SK-N-SH treated with all-trans-retinoic acid at 6 μM for 48 hours (cell line): ENCODE measurements around the gene PPFIA1.
"Not testable (repeated sequence)": the region's sequence is repeated elsewhere in the genome, so short reads cannot be mapped to it uniquely, and the experiment has no call there.

ENCODE experiments used
- ATAC-seq: fragments of 200-7000 bp; cut with Tn5 transposase; 3 replicates; pipeline ENCODE4 v1.9.1; 2020; ENCODE audit warnings: mild to moderate bottlenecking, moderate library complexity
- ARNTL ChIP-seq: fragments of 450-650 bp; formaldehyde crosslinking; IDR thresholded peaks from 2 replicates; pipeline ENCODE4 v1.5.0; 2020; ENCODE audit warnings: low read depth, mild to moderate bottlenecking, moderate library complexity, borderline replicate concordance
- BACH2 ChIP-seq: fragments of 250-450 bp; sonication (Bioruptor Pico); IDR thresholded peaks from 2 replicates; pipeline ENCODE4 v1.9.0; 2021; ENCODE audit warnings: mild to moderate bottlenecking, borderline replicate concordance
- CSDC2 ChIP-seq: fragments of 250-450 bp; sonication (Bioruptor Pico); IDR thresholded peaks from 2 replicates; pipeline ENCODE4 v1.5.0; 2020; ENCODE audit warnings: mild to moderate bottlenecking, moderate library complexity
- ESRRG ChIP-seq: fragments of 250-450 bp; sonication (Bioruptor Pico); IDR thresholded peaks from 2 replicates; pipeline ENCODE4 v1.6.1; 2021; ENCODE audit warnings: mild to moderate bottlenecking
- GLIS3 ChIP-seq: fragments of 250-450 bp; sonication (Bioruptor Pico); IDR thresholded peaks from 2 replicates; pipeline ENCODE4 v1.5.0; 2020; ENCODE audit warnings: mild to moderate bottlenecking, moderate library complexity
- ISL1 ChIP-seq: fragments of 250-450 bp; sonication (Bioruptor Pico); IDR thresholded peaks from 2 replicates; pipeline ENCODE4 v2.1.2; 2022; ENCODE audit warnings: mild to moderate bottlenecking, moderate library complexity
- OSR1 ChIP-seq: fragments of 250-450 bp; sonication (Bioruptor Pico); IDR thresholded peaks from 2 replicates; pipeline ENCODE4 v1.8.0; 2022; ENCODE audit warnings: moderate library complexity, mild to moderate bottlenecking, inconsistent platforms
- PPARA ChIP-seq: fragments of 250-450 bp; sonication (Bioruptor Pico); IDR thresholded peaks from 2 replicates; pipeline ENCODE4 v1.5.0; 2020; ENCODE audit warnings: mild to moderate bottlenecking, borderline replicate concordance
- RARB ChIP-seq: fragments of 250-450 bp; sonication (Bioruptor Pico); IDR thresholded peaks from 2 replicates; pipeline ENCODE4 v1.8.0; 2021; ENCODE audit warnings: mild to moderate bottlenecking, moderate library complexity
- TCF4 ChIP-seq: fragments of 250-450 bp; sonication (Bioruptor Pico); IDR thresholded peaks from 2 replicates; pipeline ENCODE4 v1.8.0; 2021; ENCODE audit warnings: mild to moderate bottlenecking, moderate library complexity, borderline replicate concordance
- TOX ChIP-seq: fragments of 250-450 bp; sonication (Bioruptor Pico); IDR thresholded peaks from 2 replicates; pipeline ENCODE4 v1.8.0; 2021; ENCODE audit warnings: mild to moderate bottlenecking, moderate library complexity, borderline replicate concordance
- ZNF565 ChIP-seq: fragments of 450-650 bp; formaldehyde crosslinking; conservative IDR thresholded peaks from 2 replicates; pipeline ENCODE4 v1.5.0; 2020; ENCODE audit warnings: low read depth, mild to moderate bottlenecking, moderate library complexity
- ZNF70 ChIP-seq: fragments of 450-650 bp; formaldehyde crosslinking; IDR thresholded peaks from 2 replicates; pipeline ENCODE4 v1.5.0; 2020; ENCODE audit warnings: mild to moderate bottlenecking, moderate library complexity
- ZNF8 ChIP-seq: fragments of 450-650 bp; formaldehyde crosslinking; IDR thresholded peaks from 2 replicates; pipeline ENCODE4 v1.5.0; 2020; ENCODE audit warnings: mild to moderate bottlenecking, moderate library complexity
- TF ChIP-seq, protein P1 (sequence below): fragments of 250-450 bp; sonication (Bioruptor Pico); IDR thresholded peaks from 2 replicates; pipeline ENCODE4 v1.8.0; 2020; ENCODE audit warnings: mild to moderate bottlenecking, moderate library complexity, borderline replicate concordance
- TF ChIP-seq, protein P2 (sequence below): fragments of 250-450 bp; sonication (Bioruptor Pico); IDR thresholded peaks from 2 replicates; pipeline ENCODE4 v1.5.1; 2021; ENCODE audit warnings: mild to moderate bottlenecking, moderate library complexity
- TF ChIP-seq, protein P3 (sequence below): fragments of 250-450 bp; sonication (Bioruptor Pico); IDR thresholded peaks from 2 replicates; pipeline ENCODE4 v1.8.0; 2021; ENCODE audit warnings: low read depth, mild to moderate bottlenecking, moderate library complexity, borderline replicate concordance
- TF ChIP-seq, protein P4 (sequence below): fragments of 250-450 bp; sonication (Bioruptor Pico); IDR thresholded peaks from 2 replicates; pipeline ENCODE4 v1.5.1; 2020; ENCODE audit warnings: low read depth, mild to moderate bottlenecking, moderate library complexity

PPFIA1 gene

DNA sequence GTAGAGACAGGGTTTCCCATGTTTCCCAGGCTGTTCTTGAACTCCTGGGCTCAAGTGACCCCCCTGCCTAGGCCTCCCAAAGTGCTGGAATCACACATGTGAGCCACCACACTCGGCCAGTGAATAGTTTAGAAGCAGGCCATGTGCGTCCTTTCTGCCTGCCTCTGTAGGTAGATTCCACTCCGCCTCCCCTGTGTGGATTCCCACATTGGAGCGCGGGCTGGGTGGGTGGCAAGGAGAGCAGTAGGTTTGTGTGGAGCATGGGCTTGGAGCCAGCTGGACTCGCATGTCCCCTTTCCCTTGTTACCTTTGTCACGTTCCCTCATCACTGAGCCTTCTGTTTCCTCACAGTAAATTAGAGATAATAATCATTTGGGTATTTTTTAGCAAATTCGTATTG, 21.7 kb downstream of the PPFIA1 start:
- TF ChIP-seq, protein P1, sequence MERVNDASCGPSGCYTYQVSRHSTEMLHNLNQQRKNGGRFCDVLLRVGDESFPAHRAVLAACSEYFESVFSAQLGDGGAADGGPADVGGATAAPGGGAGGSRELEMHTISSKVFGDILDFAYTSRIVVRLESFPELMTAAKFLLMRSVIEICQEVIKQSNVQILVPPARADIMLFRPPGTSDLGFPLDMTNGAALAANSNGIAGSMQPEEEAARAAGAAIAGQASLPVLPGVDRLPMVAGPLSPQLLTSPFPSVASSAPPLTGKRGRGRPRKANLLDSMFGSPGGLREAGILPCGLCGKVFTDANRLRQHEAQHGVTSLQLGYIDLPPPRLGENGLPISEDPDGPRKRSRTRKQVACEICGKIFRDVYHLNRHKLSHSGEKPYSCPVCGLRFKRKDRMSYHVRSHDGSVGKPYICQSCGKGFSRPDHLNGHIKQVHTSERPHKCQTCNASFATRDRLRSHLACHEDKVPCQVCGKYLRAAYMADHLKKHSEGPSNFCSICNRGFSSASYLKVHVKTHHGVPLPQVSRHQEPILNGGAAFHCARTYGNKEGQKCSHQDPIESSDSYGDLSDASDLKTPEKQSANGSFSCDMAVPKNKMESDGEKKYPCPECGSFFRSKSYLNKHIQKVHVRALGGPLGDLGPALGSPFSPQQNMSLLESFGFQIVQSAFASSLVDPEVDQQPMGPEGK (CRISPR knock-in tag): no peak
- TF ChIP-seq PPARA (no peak), ZNF70 (CRISPR knock-in tag) (no peak), CSDC2 (CRISPR knock-in tag) (no peak), GLIS3 (CRISPR knock-in tag) (no peak), OSR1 (CRISPR knock-in tag) (no peak), ZNF565 (CRISPR knock-in tag) (no peak)
- TF ChIP-seq, protein P2, sequence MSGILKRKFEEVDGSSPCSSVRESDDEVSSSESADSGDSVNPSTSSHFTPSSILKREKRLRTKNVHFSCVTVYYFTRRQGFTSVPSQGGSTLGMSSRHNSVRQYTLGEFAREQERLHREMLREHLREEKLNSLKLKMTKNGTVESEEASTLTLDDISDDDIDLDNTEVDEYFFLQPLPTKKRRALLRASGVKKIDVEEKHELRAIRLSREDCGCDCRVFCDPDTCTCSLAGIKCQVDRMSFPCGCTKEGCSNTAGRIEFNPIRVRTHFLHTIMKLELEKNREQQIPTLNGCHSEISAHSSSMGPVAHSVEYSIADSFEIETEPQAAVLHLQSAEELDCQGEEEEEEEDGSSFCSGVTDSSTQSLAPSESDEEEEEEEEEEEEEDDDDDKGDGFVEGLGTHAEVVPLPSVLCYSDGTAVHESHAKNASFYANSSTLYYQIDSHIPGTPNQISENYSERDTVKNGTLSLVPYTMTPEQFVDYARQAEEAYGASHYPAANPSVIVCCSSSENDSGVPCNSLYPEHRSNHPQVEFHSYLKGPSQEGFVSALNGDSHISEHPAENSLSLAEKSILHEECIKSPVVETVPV (CRISPR knock-in tag): no peak
- TF ChIP-seq, protein P3, sequence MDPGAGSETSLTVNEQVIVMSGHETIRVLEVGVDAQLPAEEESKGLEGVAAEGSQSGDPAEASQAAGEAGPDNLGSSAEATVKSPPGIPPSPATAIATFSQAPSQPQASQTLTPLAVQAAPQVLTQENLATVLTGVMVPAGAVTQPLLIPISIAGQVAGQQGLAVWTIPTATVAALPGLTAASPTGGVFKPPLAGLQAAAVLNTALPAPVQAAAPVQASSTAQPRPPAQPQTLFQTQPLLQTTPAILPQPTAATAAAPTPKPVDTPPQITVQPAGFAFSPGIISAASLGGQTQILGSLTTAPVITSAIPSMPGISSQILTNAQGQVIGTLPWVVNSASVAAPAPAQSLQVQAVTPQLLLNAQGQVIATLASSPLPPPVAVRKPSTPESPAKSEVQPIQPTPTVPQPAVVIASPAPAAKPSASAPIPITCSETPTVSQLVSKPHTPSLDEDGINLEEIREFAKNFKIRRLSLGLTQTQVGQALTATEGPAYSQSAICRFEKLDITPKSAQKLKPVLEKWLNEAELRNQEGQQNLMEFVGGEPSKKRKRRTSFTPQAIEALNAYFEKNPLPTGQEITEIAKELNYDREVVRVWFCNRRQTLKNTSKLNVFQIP (CRISPR knock-in tag): no peak
- ATAC-seq: no peak

DNA sequence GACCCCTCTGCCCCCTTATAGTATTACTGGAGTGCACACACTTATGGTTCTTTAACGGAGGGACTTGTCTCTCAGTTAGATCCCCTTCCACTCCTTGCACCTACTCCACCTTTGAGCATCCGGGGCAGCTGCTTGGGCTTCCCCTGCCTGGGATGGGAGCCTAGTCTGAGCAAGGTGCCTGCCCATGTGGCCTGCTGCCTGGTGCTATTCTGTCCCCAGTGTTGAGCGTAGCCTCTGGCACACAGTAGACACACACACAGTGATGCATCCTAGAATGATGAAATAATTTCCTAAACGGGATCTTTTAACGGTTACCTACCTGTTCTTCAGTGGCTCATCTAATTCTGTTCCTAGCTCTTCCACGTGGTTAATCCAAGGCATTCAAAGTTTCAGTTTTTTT, 22.4 kb downstream of the PPFIA1 start:
- TF ChIP-seq PPARA (no peak), GLIS3 (CRISPR knock-in tag) (no peak), TOX (CRISPR knock-in tag) (no peak), ESRRG (no peak), TCF4 (no peak)
- TF ChIP-seq, protein P4, sequence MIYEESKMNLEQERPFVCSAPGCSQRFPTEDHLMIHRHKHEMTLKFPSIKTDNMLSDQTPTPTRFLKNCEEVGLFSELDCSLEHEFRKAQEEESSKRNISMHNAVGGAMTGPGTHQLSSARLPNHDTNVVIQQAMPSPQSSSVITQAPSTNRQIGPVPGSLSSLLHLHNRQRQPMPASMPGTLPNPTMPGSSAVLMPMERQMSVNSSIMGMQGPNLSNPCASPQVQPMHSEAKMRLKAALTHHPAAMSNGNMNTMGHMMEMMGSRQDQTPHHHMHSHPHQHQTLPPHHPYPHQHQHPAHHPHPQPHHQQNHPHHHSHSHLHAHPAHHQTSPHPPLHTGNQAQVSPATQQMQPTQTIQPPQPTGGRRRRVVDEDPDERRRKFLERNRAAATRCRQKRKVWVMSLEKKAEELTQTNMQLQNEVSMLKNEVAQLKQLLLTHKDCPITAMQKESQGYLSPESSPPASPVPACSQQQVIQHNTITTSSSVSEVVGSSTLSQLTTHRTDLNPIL (CRISPR knock-in tag): no peak
- TF ChIP-seq, all 23 proteins: peak for 0
- no peak for ATAC-seq

DNA sequence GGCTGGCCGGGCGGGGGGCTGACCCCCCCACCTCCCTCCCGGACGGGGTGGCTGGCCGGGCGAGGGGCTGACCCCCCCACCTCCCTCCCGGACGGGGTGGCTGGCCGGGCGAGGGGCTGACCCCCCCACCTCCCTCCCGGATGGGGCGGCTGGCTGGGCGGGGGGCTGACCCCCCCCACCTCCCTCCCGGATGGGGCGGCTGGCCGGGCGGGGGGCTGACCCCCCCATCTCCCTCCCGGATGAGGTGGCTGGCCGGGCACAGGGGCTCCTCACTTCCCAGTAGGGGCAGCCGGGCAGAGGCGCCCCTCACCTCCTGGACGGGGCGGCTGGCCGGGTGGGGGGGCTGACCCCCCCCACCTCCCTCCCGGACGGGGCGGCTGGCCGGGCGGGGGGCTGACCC, 24.7 kb downstream of the PPFIA1 start:
- ATAC-seq: not testable (repeated sequence)

DNA sequence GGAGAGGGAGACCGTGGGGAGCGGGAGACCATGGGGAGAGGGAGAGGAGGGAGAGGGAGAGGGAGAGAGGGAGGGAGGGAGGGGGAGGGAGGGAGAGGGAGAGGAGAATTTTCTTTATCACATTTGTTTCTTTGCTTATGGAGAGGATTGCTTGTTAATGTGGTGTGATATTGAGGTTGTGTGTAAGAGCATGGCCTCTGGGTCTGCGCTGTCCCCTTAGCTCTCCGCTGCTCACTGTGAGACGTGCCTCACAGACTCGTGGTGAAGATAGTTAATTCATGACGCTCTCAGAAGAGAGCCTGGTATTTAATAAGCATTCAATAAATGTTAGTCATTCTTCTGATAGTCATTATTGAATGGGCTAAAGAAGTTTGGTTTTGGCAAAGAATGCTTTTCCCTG, 26.2 kb downstream of the PPFIA1 start:
- no peak for ATAC-seq

More for the DNA sequence above, 26.2 kb downstream of the PPFIA1 start:
- no peak for TF ChIP-seq RARB (CRISPR knock-in tag)
- no peak for TF ChIP-seq OSR1 (CRISPR knock-in tag)
- TF ChIP-seq, protein P4 (CRISPR knock-in tag): no peak
- no peak for TF ChIP-seq ZNF70 (CRISPR knock-in tag)
- TF ChIP-seq, protein P1 (CRISPR knock-in tag): no peak
- TF ChIP-seq ARNTL: no peak
- no peak for TF ChIP-seq PPARA
- no peak for TF ChIP-seq ZNF8 (CRISPR knock-in tag)
- TF ChIP-seq BACH2 (CRISPR knock-in tag): no peak
- TF ChIP-seq ISL1 (CRISPR knock-in tag): no peak
